IMR-90 (cell line): ENCODE data around the gene SRSF3.

ENCODE experiments used
- CHD1 ChIP-seq: IDR thresholded peaks from 2 replicates; pipeline ENCODE4 v1.6.1; 2012; ENCODE audit warnings: low read depth, low read length, improper control_type of control experiment
- CTCF ChIP-seq: conservative IDR thresholded peaks from 2 replicates; pipeline ENCODE4 v1.5.1; 2012; ENCODE audit warnings: mild to moderate bottlenecking, low read depth, low read length, improper control_type of control experiment
- MAFK ChIP-seq: IDR thresholded peaks from 2 replicates; pipeline ENCODE4 v1.6.1; 2012; ENCODE audit warnings: low read depth, low read length, improper control_type of control experiment
- POLR2A ChIP-seq: IDR thresholded peaks from 2 replicates; pipeline ENCODE4 v1.6.1; 2012; ENCODE audit warnings: mild to moderate bottlenecking, low read depth, low read length
- RCOR1 ChIP-seq: IDR thresholded peaks from 2 replicates; pipeline ENCODE4 v1.6.1; 2012; ENCODE audit warnings: mild to moderate bottlenecking, low read length, improper control_type of control experiment; ENCODE audit not compliant: insufficient replicate concordance
- USF2 ChIP-seq: fragments of 150-350 bp; IDR thresholded peaks from 2 replicates; pipeline ENCODE4 v1.6.1; 2017; ENCODE audit warnings: mild to moderate bottlenecking, antibody characterized with exemption, low read length, low read depth

- TF ChIP-seq CTCF (no peak), MAFK (no peak), POLR2A (no peak), CHD1 (no peak), RCOR1 (no peak), USF2 (no peak)
These were observed 12.4 kb upstream of the SRSF3 start for GRCh38 chr6:36581716-36582115.
